Measurements from ENCODE around the gene PRKN.

Gene PRKN

GRCh38 chr6:161393292-161393691 is 1334.3 kb downstream of the PRKN start:
- DNase-seq (ENCODE audit: low read depth in 2 of 2): no peak

- no peak for DNase-seq (ENCODE audit: low read depth in 2 of 2)
Observed at GRCh38 chr6:161389756-161390155, 1337.8 kb downstream of the PRKN start.

DNA sequence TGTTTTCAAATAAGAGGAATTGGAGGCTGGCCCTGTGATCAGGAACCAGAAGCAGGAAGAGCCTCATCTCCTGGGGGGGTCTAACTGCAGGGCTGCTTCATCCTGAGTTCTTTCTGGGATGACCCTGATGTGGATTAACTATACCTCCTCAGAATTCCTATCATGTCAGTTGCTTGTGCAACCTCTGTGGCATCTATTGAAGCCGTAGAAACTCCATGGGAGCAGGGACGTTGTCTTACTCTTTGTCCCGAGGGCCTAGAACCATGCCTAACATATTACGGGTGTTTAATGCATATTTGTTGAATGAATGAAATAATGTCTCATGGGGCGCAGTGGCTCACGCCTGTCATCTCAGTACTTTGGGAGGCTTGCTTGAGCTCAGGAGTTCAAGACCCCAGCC is 1343.6 kb downstream of the PRKN start:
- DNase-seq (ENCODE audit: low read depth in 2 of 2): no peak

GRCh38 chr6:161379834-161380582 is 1347.6 kb downstream of the PRKN start:
- DNase-seq (ENCODE audit: low read depth in 2 of 2): no peak

- DNase-seq (ENCODE audit: low read depth in 2 of 2): no peak
Observed at GRCh38 chr6:161378115-161378514, 1349.5 kb downstream of the PRKN start.

- DNase-seq (ENCODE audit: low read depth in 2 of 2): no peak
Observed at GRCh38 chr6:161377116-161377515, 1350.5 kb downstream of the PRKN start.

GRCh38 chr6:161376367-161376766 is 1351.2 kb downstream of the PRKN start:
- DNase-seq (ENCODE audit: low read depth in 2 of 2): no peak

GRCh38 chr6:161374971-161375873 is 1352.3 kb downstream of the PRKN start:
- DNase-seq (ENCODE audit: low read depth in 2 of 2): no peak

GRCh38 chr6:161373905-161374451 is 1353.6 kb downstream of the PRKN start:
- peak; percentile 16 to 39 for DNase-seq (ENCODE audit: low read depth in 2 of 2)

DNA sequence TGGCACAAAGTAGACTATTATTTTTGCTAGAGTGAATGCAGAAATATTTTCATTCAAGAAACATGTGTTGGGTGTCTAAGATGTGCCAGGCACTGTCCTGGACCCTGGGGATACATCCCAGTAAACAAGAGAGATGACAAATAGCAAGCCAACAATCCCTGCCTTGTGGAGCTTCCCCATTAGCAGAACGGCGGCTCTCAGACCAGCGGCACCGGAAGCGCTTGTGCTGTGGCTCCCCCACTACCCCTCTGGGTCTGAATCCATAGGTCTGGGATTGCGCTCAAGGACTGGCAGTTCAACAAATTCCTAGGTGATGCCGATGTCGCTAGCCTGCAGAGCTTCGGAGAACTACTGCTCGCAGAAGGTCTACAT is 1355.2 kb downstream of the PRKN start:
- no peak for DNase-seq (ENCODE audit: low read depth in 2 of 2)

DNA sequence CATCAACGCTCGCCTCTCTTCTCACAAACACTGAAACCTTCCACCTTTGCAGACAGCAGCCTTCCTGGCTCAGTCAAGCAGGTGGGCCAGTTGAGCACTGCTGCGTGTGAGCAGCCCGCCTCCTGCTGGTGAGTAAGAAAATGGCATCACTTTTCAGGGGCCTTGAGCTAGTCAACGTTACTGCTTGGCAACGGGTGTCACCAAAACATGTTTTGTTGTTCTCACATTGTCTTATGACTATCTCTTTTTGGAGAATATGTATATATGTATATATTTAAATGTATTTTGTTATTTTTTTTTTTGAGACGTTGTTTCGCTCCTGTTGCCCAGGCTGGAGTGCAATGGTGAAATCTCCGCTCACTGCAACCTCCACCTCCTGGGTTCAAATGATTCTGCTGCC is 1356.7 kb downstream of the PRKN start:
- DNase-seq (ENCODE audit: low read depth in 2 of 2): peak; percentile 30 to 41

DNA sequence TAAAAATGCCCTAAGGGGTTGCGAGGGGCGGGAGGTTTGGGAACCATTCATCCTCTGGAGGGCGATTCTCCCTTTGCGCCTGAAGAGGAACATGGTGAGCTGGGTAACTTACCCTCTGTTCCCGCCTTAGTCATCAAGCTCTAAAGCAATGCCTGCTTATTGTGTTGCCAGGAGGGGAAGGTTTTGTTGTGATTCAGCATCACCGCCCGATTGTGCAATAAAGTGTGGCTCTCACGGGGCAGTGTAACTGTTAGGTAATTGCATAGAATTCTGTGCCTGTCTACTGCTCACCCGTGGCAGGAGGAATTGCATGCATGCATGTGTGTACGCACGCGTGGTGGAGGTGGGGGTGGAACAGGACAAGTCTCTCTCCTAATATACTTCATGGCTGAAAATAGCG is 1358.2 kb downstream of the PRKN start:
- DNase-seq (ENCODE audit: low read depth in 2 of 2): no peak

DNA sequence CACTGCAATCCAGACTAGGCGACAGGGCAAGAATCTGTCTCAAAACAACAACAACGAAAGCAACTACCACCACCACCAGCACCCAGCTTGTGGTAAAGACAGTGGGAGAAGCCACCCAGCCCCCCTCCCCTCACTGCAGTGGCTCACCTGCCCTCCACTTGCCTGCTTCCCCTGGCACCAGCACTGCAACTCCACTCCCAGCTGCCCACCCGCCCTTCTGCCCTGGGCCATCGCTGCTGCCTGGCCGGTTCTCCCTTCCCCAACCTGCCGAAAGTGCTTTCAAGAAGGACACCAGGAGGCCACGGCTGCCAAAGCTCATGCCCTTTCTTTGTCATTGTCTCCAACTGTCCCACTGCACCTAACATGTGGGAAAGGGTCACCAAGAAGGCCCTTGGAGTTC is 1359.1 kb downstream of the PRKN start:
- DNase-seq (ENCODE audit: low read depth in 2 of 2): no peak

DNA sequence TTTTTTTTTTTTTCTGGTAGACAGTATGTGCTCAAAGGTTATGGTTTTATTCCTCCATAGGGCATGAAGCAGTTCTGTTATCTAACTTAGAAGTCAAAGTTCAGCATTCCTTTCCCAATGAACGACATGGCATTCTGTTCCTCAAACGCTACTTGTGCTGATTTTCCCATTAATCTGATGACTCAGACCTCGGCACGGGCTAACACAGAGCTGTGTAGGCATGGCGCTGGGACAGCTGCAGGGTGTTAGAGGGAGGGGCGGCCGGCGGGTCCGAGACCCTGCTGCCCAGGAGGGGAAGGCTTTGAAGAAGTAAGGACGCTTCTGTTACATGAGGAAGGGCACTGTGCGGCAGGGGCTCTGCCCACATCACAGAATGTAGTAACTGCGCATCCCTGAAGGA is 1360.1 kb downstream of the PRKN start:
- DNase-seq (ENCODE audit: low read depth in 2 of 2): no peak

DNA sequence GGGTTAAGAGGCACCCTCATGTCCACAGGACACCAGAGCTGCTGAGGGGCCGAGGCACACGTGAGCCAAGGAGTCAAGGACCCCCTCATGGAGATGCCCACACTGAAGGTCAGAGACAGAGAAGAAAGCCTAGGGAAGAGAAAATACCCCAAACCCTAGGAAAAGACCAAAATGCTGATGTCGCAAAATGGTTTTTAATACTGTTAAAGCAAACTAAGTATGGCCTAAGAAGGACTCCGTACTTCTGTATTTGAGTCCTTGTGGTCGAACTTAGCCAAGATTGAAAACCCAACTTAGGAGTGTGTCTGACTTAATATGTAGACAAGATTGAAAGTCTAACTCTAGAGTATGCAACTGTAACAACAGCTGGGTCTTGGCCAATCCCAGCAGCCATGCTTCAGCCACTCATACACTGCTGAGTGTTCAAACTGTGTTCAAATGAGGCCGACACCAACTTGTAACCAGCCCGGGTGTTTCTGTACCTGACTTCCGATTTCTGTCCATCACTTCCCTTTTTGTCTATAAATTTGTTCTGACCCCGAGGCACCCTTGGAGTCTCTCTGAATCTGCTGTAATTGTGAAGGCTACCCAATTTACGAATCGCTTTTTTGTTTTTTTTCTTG is 1361.2 kb downstream of the PRKN start:
- no peak for DNase-seq (ENCODE audit: low read depth in 2 of 2)

DNA sequence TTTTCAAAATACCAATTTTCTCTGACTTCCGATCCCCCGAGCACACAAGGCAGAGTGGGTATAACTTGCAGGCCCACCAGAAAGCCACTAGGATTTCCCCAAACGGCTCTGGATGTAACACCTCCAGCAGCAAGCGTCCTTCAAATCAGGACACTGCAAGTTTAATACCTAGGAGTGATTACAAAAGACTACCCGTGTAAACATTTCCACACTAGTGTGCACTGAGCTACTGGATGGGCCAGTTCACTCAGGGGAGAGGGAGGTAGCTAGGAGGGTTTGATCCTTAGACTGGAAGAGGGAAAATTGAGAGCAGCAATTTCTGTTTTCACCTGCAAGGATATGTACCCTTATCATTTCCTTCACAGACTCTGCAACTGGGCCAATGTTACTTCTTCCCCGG is 1361.9 kb downstream of the PRKN start:
- DNase-seq (ENCODE audit: low read depth in 2 of 2): no peak

DNA sequence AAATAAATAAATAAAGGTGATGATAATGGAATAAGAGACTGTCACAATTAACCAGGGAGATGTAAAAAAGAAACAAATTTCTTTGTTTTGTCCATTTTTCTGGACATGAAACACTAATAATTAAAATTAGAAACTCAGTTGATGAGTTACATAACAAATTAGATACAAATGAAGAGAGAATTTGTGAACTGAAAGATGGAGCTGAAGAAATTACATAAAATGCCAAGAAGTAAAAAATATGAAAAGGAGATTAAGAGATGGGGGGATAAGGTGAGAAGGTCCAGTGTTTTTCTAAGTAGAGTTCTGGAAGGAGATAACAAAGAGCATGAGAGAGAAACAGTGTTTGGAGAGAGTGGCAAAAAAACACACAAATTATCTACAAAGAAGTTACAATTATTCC is 1364.3 kb downstream of the PRKN start:
- DNase-seq (ENCODE audit: low read depth in 2 of 2): no peak

- no peak for DNase-seq (ENCODE audit: low read depth in 2 of 2)
Observed at GRCh38 chr6:161362266-161362665, 1365.3 kb downstream of the PRKN start.

GRCh38 chr6:161361529-161361928 is 1366.0 kb downstream of the PRKN start:
- DNase-seq (ENCODE audit: low read depth in 2 of 2): no peak

DNA sequence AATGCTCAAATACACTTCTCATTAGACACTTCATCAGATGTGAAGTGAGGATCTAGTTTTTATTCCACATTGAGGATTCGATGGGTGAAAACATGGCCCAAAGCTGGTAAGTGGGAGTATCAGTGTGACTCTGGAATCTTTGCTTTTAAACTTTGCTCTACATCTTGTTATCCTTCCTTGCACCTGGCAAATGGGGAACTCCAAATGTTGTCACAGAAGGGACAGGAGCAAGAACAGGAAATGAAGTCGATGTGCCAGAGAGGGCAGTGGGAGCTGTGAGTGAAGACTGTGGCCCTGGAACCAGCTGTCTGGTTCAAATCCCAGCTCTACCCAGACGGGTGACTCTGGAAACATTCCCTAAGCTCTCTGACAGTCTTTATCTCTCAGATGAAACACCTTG is 1367.0 kb downstream of the PRKN start:
- no peak for DNase-seq (ENCODE audit: low read depth in 2 of 2)

GRCh38 chr6:161359618-161359945 is 1368.0 kb downstream of the PRKN start:
- DNase-seq (ENCODE audit: low read depth in 2 of 2): no peak

DNA sequence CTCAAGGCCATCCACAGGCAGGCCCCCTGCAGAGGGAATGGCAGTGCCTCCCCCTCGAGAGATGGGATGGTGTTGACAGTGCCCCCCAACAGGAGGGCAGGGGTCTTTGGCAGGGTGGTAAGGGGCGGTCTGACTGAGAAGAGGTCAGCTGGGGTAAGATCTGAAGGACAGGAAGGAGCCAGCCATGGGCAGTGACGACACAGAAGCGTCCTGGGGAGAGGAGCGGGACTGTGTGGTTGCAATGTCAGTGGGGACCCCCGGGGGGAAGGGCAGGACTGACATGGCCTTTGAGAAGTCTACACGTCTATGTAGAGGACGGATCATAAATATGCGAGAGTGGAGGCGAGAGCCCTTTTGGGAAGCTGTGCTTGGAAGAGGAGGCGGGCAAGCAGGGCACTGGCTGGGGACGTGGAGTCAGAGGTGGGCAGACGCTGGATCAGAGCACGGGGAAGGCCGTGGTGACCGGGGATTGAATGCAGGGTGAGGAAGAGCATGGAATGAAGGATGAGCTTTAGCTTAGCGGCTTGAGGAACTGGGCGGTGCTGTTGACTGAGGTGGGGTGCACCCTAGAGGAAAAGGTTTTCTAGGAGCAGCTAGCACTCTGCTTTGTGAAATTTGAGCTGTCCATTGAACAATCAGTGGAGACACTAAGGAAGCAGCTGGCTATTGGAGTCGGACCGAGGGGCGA is 1371.3 kb downstream of the PRKN start:
- DNase-seq (ENCODE audit: low read depth in 2 of 2): no peak

Measured in stimulated activated CD4-positive, alpha-beta T cell treated with anti-CD3 and anti-CD28 coated beads, Interleukin-1b, Interleukin-23, amount 100 ng/mL, for 1 hour (primary cell).